H9 (cell line): ENCODE results near the gene PSMB3. TPM values are rescaled to one million over a fixed set of nuclear protein-coding genes. Genes with fewer than 3 reads are reported as not detected.
A peak's percentile ranks its signal among the peaks of the same experiment; 100 is the strongest.

Experiments
- DNase-seq: peaks from one replicate; pipeline ENCODE4 v3.0.0-alpha.2; 2017
- H2AFZ ChIP-seq: one replicate; pipeline ENCODE4 v1.6.1; 2013; ENCODE audit warnings: mild to moderate bottlenecking, low read length, control low read depth, moderate library complexity
- H2AK5ac ChIP-seq: 2 replicates; pipeline ENCODE4 v1.6.1; 2013; ENCODE audit warnings: low read length, control low read depth, mixed read lengths; ENCODE audit not compliant: insufficient read length
- H2BK120ac ChIP-seq: one replicate; pipeline ENCODE4 v1.6.1; 2013; ENCODE audit warnings: low read depth, mild to moderate bottlenecking, low read length, control low read depth, inconsistent platforms; ENCODE audit not compliant: poor library complexity, severe bottlenecking
- H2BK12ac ChIP-seq: 2 replicates; pipeline ENCODE4 v1.6.1; 2013; ENCODE audit warnings: low read length, control low read depth, mixed read lengths, low read depth; ENCODE audit not compliant: insufficient read length
- H2BK15ac ChIP-seq: 2 replicates; pipeline ENCODE4 v1.6.1; 2013; ENCODE audit warnings: low read depth, low read length, control low read depth
- H2BK20ac ChIP-seq: one replicate; pipeline ENCODE4 v1.6.1; 2013; ENCODE audit warnings: low read depth, mild to moderate bottlenecking, low read length, control low read depth, inconsistent platforms; ENCODE audit not compliant: poor library complexity, severe bottlenecking
- H2BK5ac ChIP-seq: 2 replicates; pipeline ENCODE4 v1.6.1; 2013; ENCODE audit warnings: low read length, control low read depth, mixed read lengths; ENCODE audit not compliant: insufficient read length
- H3K14ac ChIP-seq: 2 replicates; pipeline ENCODE4 v1.6.1; 2013; ENCODE audit warnings: low read length, control low read depth; ENCODE audit not compliant: insufficient read depth
- H3K18ac ChIP-seq: 2 replicates; pipeline ENCODE4 v1.6.1; 2013; ENCODE audit warnings: low read depth, mild to moderate bottlenecking, mixed read lengths, low read length, control low read depth; ENCODE audit not compliant: insufficient read length
- H3K23ac ChIP-seq: 2 replicates; pipeline ENCODE4 v1.6.1; 2013; ENCODE audit warnings: low read length, control low read depth, mixed read lengths, low read depth; ENCODE audit not compliant: insufficient read length
- H3K23me2 ChIP-seq: 2 replicates; pipeline ENCODE4 v1.6.1; 2013; ENCODE audit warnings: low read depth, mild to moderate bottlenecking, mixed read lengths, low read length, control low read depth; ENCODE audit not compliant: insufficient read length, poor library complexity, severe bottlenecking
- H3K27ac ChIP-seq: 2 replicates; pipeline ENCODE4 v1.5.1; 2013; ENCODE audit warnings: low read length, control low read depth, mixed read lengths, low read depth; ENCODE audit not compliant: insufficient read length
- H3K27me3 ChIP-seq: 2 replicates; pipeline ENCODE4 v1.6.1; 2013; ENCODE audit warnings: low read length, control low read depth, inconsistent platforms; ENCODE audit not compliant: insufficient read depth
- H3K4ac ChIP-seq: 2 replicates; pipeline ENCODE4 v1.6.1; 2013; ENCODE audit warnings: low read depth, mild to moderate bottlenecking, control low read depth, inconsistent platforms, low read length, moderate library complexity
- H3K4me1 ChIP-seq: 2 replicates; pipeline ENCODE4 v1.6.1; 2013; ENCODE audit warnings: low read length, control low read depth, inconsistent platforms; ENCODE audit not compliant: insufficient read depth
- H3K4me2 ChIP-seq: 2 replicates; pipeline ENCODE4 v1.6.1; 2013; ENCODE audit warnings: low read length, control low read depth, mixed read lengths; ENCODE audit not compliant: insufficient read length, insufficient read depth
- H3K56ac ChIP-seq: 2 replicates; pipeline ENCODE4 v1.6.1; 2013; ENCODE audit warnings: low read depth, mild to moderate bottlenecking, mixed read lengths, low read length, control low read depth; ENCODE audit not compliant: insufficient read length
- H3K79me1 ChIP-seq: 2 replicates; pipeline ENCODE4 v1.6.1; 2013; ENCODE audit warnings: low read depth, mild to moderate bottlenecking, moderate library complexity, low read length, control low read depth, inconsistent platforms; ENCODE audit not compliant: insufficient read depth, poor library complexity, severe bottlenecking
- H3K79me2 ChIP-seq: 2 replicates; pipeline ENCODE4 v1.6.1; 2013; ENCODE audit warnings: low read length, control low read depth, inconsistent platforms; ENCODE audit not compliant: insufficient read depth
- H3K9ac ChIP-seq: 2 replicates; pipeline ENCODE4 v1.6.1; 2013; ENCODE audit warnings: low read length, control low read depth, mixed read lengths; ENCODE audit not compliant: insufficient read length; ENCODE audit errors: extremely low read depth
- H3K9me3 ChIP-seq: one replicate; pipeline ENCODE4 v1.6.1; 2013; ENCODE audit warnings: low read depth, low read length, inconsistent platforms; ENCODE audit not compliant: control insufficient read depth
- H3T11ph ChIP-seq: one replicate; pipeline ENCODE4 v1.6.1; 2013; ENCODE audit warnings: mild to moderate bottlenecking, low read length, control low read depth, inconsistent platforms
- H4K20me1 ChIP-seq: one replicate; pipeline ENCODE4 v1.6.1; 2013; ENCODE audit not compliant: control insufficient read depth, insufficient read length, insufficient read depth
- H4K5ac ChIP-seq: 2 replicates; pipeline ENCODE4 v1.6.1; 2013; ENCODE audit warnings: low read depth, mild to moderate bottlenecking, mixed read lengths, low read length, control low read depth; ENCODE audit not compliant: insufficient read length
- H4K8ac ChIP-seq: replicated peaks from 2 replicates; pipeline ENCODE4 v1.6.1; 2013; ENCODE audit warnings: low read length, control low read depth, mixed read lengths, low read depth; ENCODE audit not compliant: insufficient read length
- H4K91ac ChIP-seq: 2 replicates; pipeline ENCODE4 v1.6.1; 2013; ENCODE audit warnings: low read depth, mild to moderate bottlenecking, moderate library complexity, mixed read lengths, low read length, control low read depth; ENCODE audit not compliant: insufficient read length
- H3K27ac Mint-ChIP-seq, 3 experiments: 2 replicates in 2 of 3; 3 replicates in 1 of 3; pipeline ENCODE4 v1.8.0; 2020 to 2021; ENCODE audit warnings: mixed read lengths in 3 of 3, mild to moderate bottlenecking in 1 of 3, moderate library complexity in 1 of 3
- H3K27me3 Mint-ChIP-seq: 2 replicates; pipeline ENCODE4 v1.8.0; 2021; ENCODE audit warnings: low read depth, mild to moderate bottlenecking, moderate library complexity, mixed read lengths
- H3K36me3 Mint-ChIP-seq, 3 experiments: 2 replicates in 2 of 3; 3 replicates in 1 of 3; pipeline ENCODE4 v1.8.0; 2020 to 2021; ENCODE audit warnings: low read depth in 3 of 3, mixed read lengths in 3 of 3; ENCODE audit not compliant: insufficient read depth in 1 of 3
- H3K4me1 Mint-ChIP-seq, 2 experiments: 2 replicates each; pipeline ENCODE4 v1.8.0; 2020; ENCODE audit warnings: mixed read lengths in 2 of 2
- H3K4me3 Mint-ChIP-seq, 2 experiments: 2 replicates in 1 of 2; 3 replicates in 1 of 2; pipeline ENCODE4 v1.8.0; 2020 to 2021; ENCODE audit warnings: mild to moderate bottlenecking in 2 of 2, mixed read lengths in 2 of 2, moderate library complexity in 1 of 2
- H3K9me3 Mint-ChIP-seq, 2 experiments: 2 replicates in 1 of 2; 3 replicates in 1 of 2; pipeline ENCODE4 v1.8.0; 2020; ENCODE audit warnings: mild to moderate bottlenecking in 2 of 2, mixed read lengths in 2 of 2, moderate library complexity in 1 of 2
- CTCF ChIP-seq: fragments of 200-600 bp; sonication (generic); conservative IDR thresholded peaks from 3 replicates; pipeline ENCODE4 v1.8.0; 2021; ENCODE audit warnings: antibody characterized with exemption, mild to moderate bottlenecking
- WGBS: extraction: QIAGEN DNeasy Blood & Tissue Kit; methylation state at CpG from one replicate; pipeline ENCODE4 v1.1.7; 2013; ENCODE audit warnings: missing lambda C conversion rate, low lambda C conversion rate, mixed read lengths; ENCODE audit not compliant: insufficient read length; ENCODE audit errors: extremely low coverage; 5-methylcytosine and 5-hydroxymethylcytosine counted together
- total RNA-seq: library from RNA; stranded (reverse); gene quantifications from 2 replicates; pipeline ENCODE4 v1.2.1, GENCODE V29; 2021

The PSMB3 gene
- total RNA-seq, 1 experiment from 2014 or later, result 242 TPM

GRCh38 chr17:38740806-38741205, 11.7 kb upstream of the PSMB3 start:
- Histone ChIP-seq H3K4ac (no peak overlapping the region), H4K8ac (no peak overlapping the region), H2BK20ac (no peak overlapping the region), H3K23ac (no peak overlapping the region), H3K9me3 (no peaks in the 10 kb centered on the region), H3K23me2 (peaks cover 7% of the 10 kb centered on the region), H2AK5ac (no peak overlapping the region), H4K91ac (no peak overlapping the region), H3K56ac (no peak overlapping the region), H3K79me1 (peaks cover 13% of the 10 kb centered on the region), H3K9ac (no peak overlapping the region), H2BK5ac (no peak overlapping the region), H2BK15ac (no peak overlapping the region), H3K27ac (no peak overlapping the region), H3T11ph (no peak overlapping the region), H3K27me3 (no peaks in the 10 kb centered on the region), H2AFZ (no peak overlapping the region), H4K5ac (no peak overlapping the region), H4K20me1 (no peaks in the 10 kb centered on the region), H2BK120ac (no peak overlapping the region), H3K4me2 (no peak overlapping the region), H3K4me1 (peaks cover 5% of the 10 kb centered on the region; the same call in 1 of the 2 replicates), H3K18ac (no peak overlapping the region), H3K79me2 (peaks cover 48% of the 10 kb centered on the region), H2BK12ac (no peak overlapping the region), H3K14ac (no peak overlapping the region)
- Mint-ChIP-seq H3K27me3 (no peaks in the 10 kb centered on the region; the same call in 1 of the 2 replicates), H3K4me1 (peaks cover 35 to 50% of the 10 kb centered on the region in 2 experiments), H3K9me3 (no peaks in the 10 kb centered on the region), H3K27ac (peak overlapping the region in 2 of 3 experiments; percentile 50 to 53; a peak in 4 of 7 replicates), H3K36me3 (peaks cover 30 to 51% (median 45%) of the 10 kb centered on the region in 3 experiments; a peak in 6 of 7 replicates), H3K4me3 (no peak overlapping the region)
- no peak for DNase-seq
- no CpG with 5 or more reads among the region's 4 CpGs for WGBS
- TF ChIP-seq CTCF, result no peak
